ENCODE results near the gene NCKAP5.

DNA sequence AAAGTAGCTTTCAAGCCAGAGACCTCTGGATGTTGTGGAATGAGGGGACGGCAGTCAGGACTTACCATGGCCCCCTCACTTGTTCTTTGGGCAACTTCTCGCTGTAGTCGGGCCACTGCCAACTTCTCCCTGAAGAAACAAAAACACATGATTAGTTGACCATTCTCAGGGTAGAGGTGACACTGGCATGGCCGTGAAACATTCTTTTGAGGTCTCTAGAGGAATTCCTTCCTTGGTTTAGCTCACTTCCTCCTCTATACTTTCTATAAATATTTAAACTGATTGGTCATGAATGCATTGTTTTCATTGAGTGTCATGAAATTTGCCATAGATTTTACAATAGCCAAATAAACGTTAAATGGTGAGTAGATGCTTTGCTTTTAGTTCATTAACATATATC, 354.6 kb downstream of the NCKAP5 start:
- TF ChIP-seq, protein P1, sequence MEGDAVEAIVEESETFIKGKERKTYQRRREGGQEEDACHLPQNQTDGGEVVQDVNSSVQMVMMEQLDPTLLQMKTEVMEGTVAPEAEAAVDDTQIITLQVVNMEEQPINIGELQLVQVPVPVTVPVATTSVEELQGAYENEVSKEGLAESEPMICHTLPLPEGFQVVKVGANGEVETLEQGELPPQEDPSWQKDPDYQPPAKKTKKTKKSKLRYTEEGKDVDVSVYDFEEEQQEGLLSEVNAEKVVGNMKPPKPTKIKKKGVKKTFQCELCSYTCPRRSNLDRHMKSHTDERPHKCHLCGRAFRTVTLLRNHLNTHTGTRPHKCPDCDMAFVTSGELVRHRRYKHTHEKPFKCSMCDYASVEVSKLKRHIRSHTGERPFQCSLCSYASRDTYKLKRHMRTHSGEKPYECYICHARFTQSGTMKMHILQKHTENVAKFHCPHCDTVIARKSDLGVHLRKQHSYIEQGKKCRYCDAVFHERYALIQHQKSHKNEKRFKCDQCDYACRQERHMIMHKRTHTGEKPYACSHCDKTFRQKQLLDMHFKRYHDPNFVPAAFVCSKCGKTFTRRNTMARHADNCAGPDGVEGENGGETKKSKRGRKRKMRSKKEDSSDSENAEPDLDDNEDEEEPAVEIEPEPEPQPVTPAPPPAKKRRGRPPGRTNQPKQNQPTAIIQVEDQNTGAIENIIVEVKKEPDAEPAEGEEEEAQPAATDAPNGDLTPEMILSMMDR (conservative IDR thresholded peaks at IDR 0.05): no peak
- TF ChIP-seq EZH2 (IDR thresholded peaks at IDR 0.05; ENCODE audit: low read depth): no peak
